Keratinocyte (primary cell): ENCODE results near the gene PRLR. TPM values are rescaled to one million over a fixed set of nuclear protein-coding genes. Genes with fewer than 3 reads are reported as not detected.

Experiments
- DNase-seq: peaks from one replicate; pipeline ENCODE4 v3.0.0-alpha.2; 2011; ENCODE audit warnings: low read depth, missing footprints, low spot score
- FAIRE-seq: peaks from 2 replicates; lab custom pipeline; 2011; peaks lifted over from hg19 to GRCh38; lab: Jason Lieb, UNC
- H2AFZ ChIP-seq: 2 replicates; pipeline ENCODE4 v1.6.0; 2012; ENCODE audit warnings: low read length, control low read depth, inconsistent platforms; ENCODE audit not compliant: control insufficient read depth
- H3K27ac ChIP-seq: 2 replicates; pipeline ENCODE4 v1.5.1; 2011; ENCODE audit warnings: low read length; ENCODE audit not compliant: control insufficient read depth, insufficient read depth
- H3K27me3 ChIP-seq: 3 replicates; pipeline ENCODE4 v1.6.0; 2011; ENCODE audit warnings: low read length; ENCODE audit not compliant: control insufficient read depth, insufficient read depth; ENCODE audit errors: extremely low read depth
- H3K36me3 ChIP-seq, 2 experiments: 2 replicates in 1 of 2; 3 replicates in 1 of 2; pipeline ENCODE4 v1.5.1; 2011; ENCODE audit warnings: low read length in 2 of 2, mild to moderate bottlenecking in 1 of 2; ENCODE audit not compliant: control insufficient read depth in 2 of 2, insufficient read depth in 2 of 2; ENCODE audit errors: extremely low read depth in 1 of 2
- H3K4me1 ChIP-seq: 3 replicates; pipeline ENCODE4 v1.5.1; 2011; ENCODE audit warnings: low read length; ENCODE audit not compliant: control insufficient read depth, insufficient read depth; ENCODE audit errors: extremely low read depth
- H3K4me2 ChIP-seq: 3 replicates; pipeline ENCODE4 v1.6.0; 2011; ENCODE audit warnings: low read depth, low read length; ENCODE audit not compliant: control insufficient read depth, insufficient read depth; ENCODE audit errors: extremely low read depth
- H3K4me3 ChIP-seq, 3 experiments: fragments of 200-600 bp in 1 of 3; sonication (generic) in 1 of 3; 2 replicates in 2 of 3; 3 replicates in 1 of 3; pipeline ENCODE4 v1.5.1; 2011 to 2016; ENCODE audit warnings: low read length in 3 of 3, mild to moderate bottlenecking in 3 of 3, control low read depth in 2 of 3, inconsistent platforms in 1 of 3, low read depth in 1 of 3, mixed read lengths in 1 of 3, mixed run types in 1 of 3, moderate library complexity in 1 of 3; ENCODE audit not compliant: control insufficient read depth in 2 of 3, insufficient read depth in 2 of 3; ENCODE audit errors: extremely low read depth in 1 of 3
- H3K79me2 ChIP-seq: 2 replicates; pipeline ENCODE4 v1.6.0; 2012; ENCODE audit warnings: low read length; ENCODE audit not compliant: control insufficient read depth, insufficient read depth
- H3K9ac ChIP-seq: 3 replicates; pipeline ENCODE4 v1.6.0; 2011; ENCODE audit warnings: low read length; ENCODE audit not compliant: control insufficient read depth, insufficient read depth; ENCODE audit errors: extremely low read depth
- H3K9me1 ChIP-seq: 3 replicates; pipeline ENCODE4 v1.6.0; 2011; ENCODE audit warnings: low read length; ENCODE audit not compliant: control insufficient read depth, insufficient read depth; ENCODE audit errors: extremely low read depth
- H3K9me3 ChIP-seq: 2 replicates; pipeline ENCODE4 v1.5.1; 2012; ENCODE audit warnings: low read depth, low read length; ENCODE audit not compliant: control insufficient read depth
- H4K20me1 ChIP-seq: 3 replicates; pipeline ENCODE4 v1.6.0; 2011; ENCODE audit warnings: low read length; ENCODE audit not compliant: control insufficient read depth, insufficient read depth; ENCODE audit errors: extremely low read depth
- CTCF ChIP-seq, 3 experiments: IDR thresholded peaks in 1 of 3; conservative IDR thresholded peaks in 1 of 3; optimal IDR thresholded peaks in 1 of 3; 2 replicates in 2 of 3; 3 replicates in 1 of 3; pipeline versions ENCODE3 to v1.5.1; 2011; ENCODE audit warnings: low read length in 3 of 3, mild to moderate bottlenecking in 3 of 3, moderate library complexity in 2 of 3, control low read depth in 1 of 3, inconsistent platforms in 1 of 3; ENCODE audit not compliant: insufficient read depth in 2 of 3; ENCODE audit errors: extremely low read depth in 1 of 3
- EZH2 ChIP-seq: IDR thresholded peaks from one replicate; pipeline ENCODE4 v1.6.1; 2012; ENCODE audit warnings: inconsistent platforms, mild to moderate bottlenecking, low read length, moderate library complexity
- dilution Hi-C: fragments of 300-500 bp; cut with MboI; formaldehyde crosslinking; loops from one replicate; pipeline ENCODE4 v1.7.0; 2020; ENCODE audit warnings: low sequenced_read_pairs; ENCODE audit not compliant: extremely low pct_ligation_motif_present
- polyA plus RNA-seq, 5 experiments: library from polyadenylated mRNA; depleted of rRNA in 3 of 5; stranded (reverse) in 3 of 5; stranded (forward) in 1 of 5; unstranded in 1 of 5; fragments of >200 nt; gene quantifications; 1 replicate in 1 of 5; 2 replicates in 3 of 5; 3 replicates in 1 of 5; pipeline versions ENCODE4 v1.2.1 to v1.2.3, GENCODE V29; 2011 to 2012; ENCODE audit warnings: missing spikeins in 2 of 5, low read depth in 1 of 5, low replicate concordance in 1 of 5

The PRLR gene
- polyA plus RNA-seq, 1 donor (not counting 4 experiments of a cell fraction or from before 2014, with no cell fraction given), result 0.04 TPM

- Histone ChIP-seq H3K36me3 (no peaks in the 10 kb centered on the region), H3K9me1 (no peaks in the 10 kb centered on the region), H3K79me2 (no peaks in the 10 kb centered on the region), H3K27me3 (no peaks in the 10 kb centered on the region), H3K4me3 (no peak overlapping the region), H2AFZ (no peak overlapping the region), H3K9me3 (no peaks in the 10 kb centered on the region), H3K4me1 (no peaks in the 10 kb centered on the region), H3K4me2 (no peak overlapping the region), H3K9ac (no peak overlapping the region), H4K20me1 (no peaks in the 10 kb centered on the region), H3K27ac (no peak overlapping the region)
- DNase-seq (no peak), FAIRE-seq (no peak)
- TF ChIP-seq EZH2 (no peak), CTCF (optimal IDR thresholded peaks at IDR 0.05 in 1 of 3, IDR thresholded peaks at IDR 0.05 in 1 of 3, conservative IDR thresholded peaks at IDR 0.05 in 1 of 3; ENCODE audit: extremely low read depth in 1 of 3, insufficient read depth in 2 of 3, low read length in 3 of 3) (peak; percentile 40 to 60 (median 53))
- dilution Hi-C loops, result no loop called here
Observed at GRCh38 chr5:35182910-35183535, 47.3 kb downstream of the PRLR start.

- Histone ChIP-seq H4K20me1 (no peaks in the 10 kb centered on the region), H2AFZ (no peak overlapping the region), H3K9ac (no peak overlapping the region), H3K4me2 (no peak overlapping the region), H3K79me2 (no peaks in the 10 kb centered on the region), H3K9me1 (no peaks in the 10 kb centered on the region), H3K9me3 (no peaks in the 10 kb centered on the region), H3K4me3 (no peak overlapping the region), H3K27me3 (no peaks in the 10 kb centered on the region), H3K27ac (no peak overlapping the region), H3K36me3 (no peaks in the 10 kb centered on the region), H3K4me1 (no peaks in the 10 kb centered on the region)
- dilution Hi-C loops, result no loop called here
- no peak for DNase-seq
- FAIRE-seq, result no peak
- no peak for TF ChIP-seq EZH2
- TF ChIP-seq CTCF (optimal IDR thresholded peaks at IDR 0.05 in 1 of 3, IDR thresholded peaks at IDR 0.05 in 1 of 3, conservative IDR thresholded peaks at IDR 0.05 in 1 of 3; ENCODE audit: extremely low read depth in 1 of 3, insufficient read depth in 2 of 3, low read length in 3 of 3), result no peak
Observed at GRCh38 chr5:35182486-35182885, 47.8 kb downstream of the PRLR start.
